AG20443 (cell line): ENCODE data around the gene SNRPA.

Experiments
- DNase-seq: peaks from one replicate; pipeline ENCODE4 v3.0.0; 2012; ENCODE audit warnings: low spot score, mixed read lengths

Gene SNRPA

DNA sequence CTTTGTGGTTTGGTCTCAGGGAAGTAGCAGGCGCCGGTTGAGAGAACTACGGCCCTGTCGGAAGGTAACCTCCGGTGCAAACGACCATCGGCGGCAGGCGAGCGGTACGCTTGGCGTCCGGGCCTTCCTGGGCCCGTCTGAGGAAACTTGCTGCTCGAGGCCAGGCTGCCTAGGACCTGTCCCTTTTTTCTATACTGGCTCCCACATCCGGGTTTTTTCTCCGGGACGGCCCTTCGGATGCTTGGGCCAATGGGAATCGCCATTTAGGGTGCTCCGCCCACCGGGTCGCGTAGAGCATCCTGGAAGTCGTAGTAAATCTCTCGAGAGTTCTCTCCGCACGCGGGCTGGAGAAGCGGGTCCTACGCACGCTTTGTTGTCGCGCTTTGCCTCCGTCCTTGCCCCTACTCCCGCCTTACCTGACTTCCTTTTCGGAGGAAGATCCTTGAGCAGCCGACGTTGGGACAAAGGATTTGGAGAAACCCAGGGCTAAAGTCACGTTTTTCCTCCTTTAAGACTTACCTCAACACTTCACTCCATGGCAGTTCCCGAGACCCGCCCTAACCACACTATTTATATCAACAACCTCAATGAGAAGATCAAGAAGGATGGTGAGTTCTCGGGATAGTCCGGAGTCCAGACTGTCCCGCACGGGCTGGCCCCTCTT lies at the start of gene SNRPA:
Gene SNRPA, plus strand, starts transcription at position 330 of the 664 bp plus-strand sequence. Its CDS starts 206 bp downstream, at position 536.
- DNase-seq: peak; percentile 96

DNA sequence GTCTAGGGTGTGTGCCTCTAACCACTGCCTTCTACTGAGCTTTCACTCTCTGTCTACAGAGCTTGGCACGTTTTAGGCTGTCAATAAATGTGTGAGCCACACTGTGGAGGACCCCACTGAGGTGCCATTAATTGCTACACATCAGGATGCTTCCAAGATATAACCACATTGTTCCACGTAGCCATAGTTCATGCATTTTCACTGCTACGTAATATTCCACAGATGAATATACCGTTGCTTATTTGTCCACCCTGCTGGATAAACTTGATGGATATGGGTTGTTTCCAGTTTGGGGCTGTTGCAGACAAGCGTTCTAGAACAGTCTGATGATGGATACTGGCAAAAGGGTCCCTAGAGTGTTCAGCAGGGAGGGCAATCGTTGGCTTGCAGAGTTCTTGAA lies 49.2 kb upstream of the SNRPA start:
- DNase-seq: no peak

GRCh38 chr19:40702337-40703012 lies 48.5 kb upstream of the SNRPA start:
- peak; percentile 58 for DNase-seq

DNA sequence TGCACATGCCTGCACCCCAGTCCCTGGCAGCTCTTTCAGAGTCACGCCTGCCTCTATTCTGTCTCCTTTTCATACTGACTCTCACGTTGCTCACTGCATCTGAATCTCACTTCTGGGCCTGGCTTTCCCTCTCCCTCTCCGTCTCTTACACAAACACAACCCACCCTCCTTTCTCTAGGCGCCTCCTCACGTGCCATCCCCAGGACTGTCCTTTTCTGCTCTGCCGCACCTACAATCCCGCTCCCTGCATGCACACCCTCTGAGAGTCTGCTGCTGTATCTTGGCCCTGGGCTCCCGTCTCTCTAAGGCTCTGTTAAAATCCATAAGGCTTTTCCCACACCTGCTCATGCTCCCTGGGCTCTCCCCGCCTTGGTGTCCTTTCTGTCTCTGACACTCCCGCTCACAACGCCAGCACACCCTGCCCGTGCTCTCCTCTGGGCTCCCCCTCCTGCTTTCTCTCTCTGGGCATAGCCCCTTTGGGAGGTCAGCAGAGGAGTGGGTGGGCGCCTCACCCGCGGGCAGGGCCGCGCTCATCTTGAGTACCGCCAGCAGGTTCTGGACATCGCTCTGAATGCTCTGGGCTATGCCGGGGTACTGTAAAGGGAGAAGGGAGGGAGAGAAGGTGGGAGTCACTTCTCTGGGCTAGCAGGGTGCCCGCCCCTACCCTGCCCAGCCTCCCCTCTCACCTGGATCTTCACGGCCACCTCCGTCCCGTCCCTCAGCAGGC lies 47.8 kb upstream of the SNRPA start:
- DNase-seq: no peak

DNA sequence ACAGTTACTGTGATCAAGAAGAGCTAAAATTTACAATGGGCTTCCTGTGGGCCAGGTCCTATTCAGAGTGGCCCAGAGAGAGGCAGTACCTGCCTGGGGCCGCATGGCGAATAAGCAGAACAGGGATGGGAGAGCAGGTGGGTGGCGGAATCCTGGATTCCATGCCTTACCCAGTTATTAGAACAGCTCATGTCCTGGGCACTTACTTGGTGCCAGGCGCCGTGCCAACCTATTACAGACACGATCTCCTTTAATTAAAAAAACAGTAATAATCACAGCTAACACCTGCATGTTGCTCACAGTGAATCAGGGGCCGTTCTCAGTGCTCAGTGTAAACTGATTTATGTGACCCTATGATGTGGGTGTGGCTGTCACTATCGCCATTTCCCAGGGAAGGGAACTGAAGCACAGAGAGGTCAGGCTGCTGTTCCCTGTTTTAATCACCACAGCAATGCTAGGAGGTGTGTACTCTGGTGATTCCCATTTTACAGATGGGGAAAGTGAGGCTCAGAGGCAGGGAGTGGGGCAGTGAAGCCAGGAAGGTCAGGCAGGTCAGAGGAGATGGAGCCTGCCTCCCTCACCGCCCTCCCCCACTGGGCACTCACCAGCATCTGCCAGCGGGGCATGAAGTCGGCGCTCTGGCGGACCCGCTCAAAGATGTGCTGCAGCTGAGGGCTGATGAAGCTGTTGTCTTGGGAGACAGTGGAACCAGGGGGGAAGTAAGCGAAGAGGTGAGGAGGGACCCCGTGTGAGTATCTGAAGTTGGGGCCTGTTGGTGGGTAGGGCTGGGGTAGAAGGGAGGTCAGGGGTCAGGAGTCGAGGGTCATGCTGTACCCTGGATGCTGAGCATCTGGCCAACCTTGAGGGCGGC lies 46.3 kb upstream of the SNRPA start:
- no peak for DNase-seq

GRCh38 chr19:40705362-40705651 lies 45.7 kb upstream of the SNRPA start:
- no peak for DNase-seq

DNA sequence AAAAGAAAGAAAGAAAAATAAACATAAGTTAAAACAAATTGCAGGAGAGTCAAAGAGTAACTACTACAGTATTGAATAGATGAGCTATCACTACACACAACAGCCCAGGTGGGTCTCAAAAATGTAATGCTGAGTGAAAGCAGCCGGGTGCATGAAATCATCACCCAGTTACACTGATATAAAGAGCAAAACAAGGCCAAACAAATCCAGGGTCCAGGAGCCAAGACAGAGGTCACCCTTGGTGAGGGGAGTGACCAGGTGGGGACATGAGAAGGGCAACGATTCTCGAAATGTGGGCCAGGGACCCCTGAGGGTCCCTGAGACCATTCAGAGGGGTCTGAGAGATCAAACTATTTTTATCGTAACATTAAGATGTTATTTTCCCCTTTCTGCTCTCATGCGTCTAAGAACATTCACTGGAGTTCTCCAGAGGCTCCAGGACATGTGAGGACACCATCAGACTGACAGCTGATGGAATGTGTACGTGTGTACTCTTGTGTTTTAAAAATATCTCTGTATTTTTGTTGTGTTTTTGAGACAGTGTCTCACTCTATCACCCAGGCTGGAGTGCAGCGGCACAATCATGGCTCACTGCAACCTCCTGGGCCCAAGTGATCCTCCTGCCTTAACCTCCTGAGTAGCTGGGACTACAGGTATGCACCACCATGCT lies 44.9 kb upstream of the SNRPA start:
- DNase-seq: no peak

- no peak for DNase-seq
Measured at GRCh38 chr19:40707615-40708014, 43.4 kb upstream of the SNRPA start.

GRCh38 chr19:40709817-40710216 lies 41.2 kb upstream of the SNRPA start:
- DNase-seq: no peak

DNA sequence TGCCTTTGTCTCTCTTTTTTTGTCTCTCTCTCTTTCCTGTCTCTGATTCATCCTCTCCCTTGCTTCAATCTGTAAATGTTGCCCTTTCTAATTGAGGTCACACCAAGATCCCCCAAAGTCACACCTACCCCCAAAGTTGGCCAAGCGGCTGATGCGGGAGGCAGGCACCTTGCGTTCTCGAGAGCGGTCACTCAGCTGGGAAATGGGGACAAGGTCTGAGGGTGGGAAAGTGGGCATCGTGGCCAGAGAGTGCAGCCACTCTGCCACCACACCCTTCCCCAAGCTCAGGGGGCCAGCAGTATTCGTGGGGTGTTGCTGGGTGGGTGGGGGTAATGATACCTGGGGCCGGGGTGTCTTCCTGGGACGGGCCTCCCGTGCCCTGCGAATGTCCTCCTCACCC lies 37.1 kb upstream of the SNRPA start:
- DNase-seq: no peak

DNA sequence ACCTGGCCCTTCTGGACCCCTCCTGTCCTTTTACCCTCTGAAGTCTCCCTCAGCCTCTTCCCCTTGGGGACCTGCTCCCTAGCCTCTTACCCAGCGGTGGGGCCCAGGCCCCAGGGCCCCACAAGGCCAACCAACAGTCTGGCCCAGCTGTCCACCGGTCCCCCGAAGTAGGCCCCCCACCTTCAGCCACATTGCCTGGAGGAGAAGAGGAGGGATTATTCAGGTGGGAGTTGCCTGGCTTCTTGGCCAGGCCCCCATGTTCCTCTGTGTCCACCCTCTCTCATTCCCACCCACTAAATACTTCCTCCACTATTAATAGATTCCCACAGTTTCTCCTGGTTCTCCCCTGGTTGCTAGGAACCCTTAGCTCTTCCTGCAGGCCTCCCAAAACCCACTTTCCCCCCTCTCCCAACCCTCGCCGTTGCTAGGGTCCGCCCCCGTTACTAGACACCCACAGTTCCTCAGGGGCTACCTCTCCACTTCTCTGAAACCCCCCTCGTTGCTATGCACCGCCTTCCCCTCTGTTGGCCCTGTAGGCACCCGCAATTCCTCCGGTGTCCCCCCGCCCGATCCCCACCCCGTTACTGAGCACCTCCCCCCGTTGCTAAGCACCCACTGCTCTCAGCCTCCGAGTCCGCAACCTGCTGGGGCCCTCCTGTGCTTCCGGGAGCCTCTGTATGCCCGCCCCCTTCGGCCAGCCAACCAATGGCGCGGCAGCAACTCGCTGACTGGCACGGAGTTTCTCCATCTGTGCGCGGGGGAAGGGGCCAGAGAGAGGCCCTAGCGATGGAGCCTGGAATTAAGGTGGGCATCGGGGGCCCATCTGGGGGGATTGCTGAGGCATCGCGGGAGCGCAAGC lies 36.3 kb upstream of the SNRPA start:
- peak; percentile 94 for DNase-seq

- DNase-seq: no peak
Measured at GRCh38 chr19:40716031-40716481, 34.9 kb upstream of the SNRPA start.

DNA sequence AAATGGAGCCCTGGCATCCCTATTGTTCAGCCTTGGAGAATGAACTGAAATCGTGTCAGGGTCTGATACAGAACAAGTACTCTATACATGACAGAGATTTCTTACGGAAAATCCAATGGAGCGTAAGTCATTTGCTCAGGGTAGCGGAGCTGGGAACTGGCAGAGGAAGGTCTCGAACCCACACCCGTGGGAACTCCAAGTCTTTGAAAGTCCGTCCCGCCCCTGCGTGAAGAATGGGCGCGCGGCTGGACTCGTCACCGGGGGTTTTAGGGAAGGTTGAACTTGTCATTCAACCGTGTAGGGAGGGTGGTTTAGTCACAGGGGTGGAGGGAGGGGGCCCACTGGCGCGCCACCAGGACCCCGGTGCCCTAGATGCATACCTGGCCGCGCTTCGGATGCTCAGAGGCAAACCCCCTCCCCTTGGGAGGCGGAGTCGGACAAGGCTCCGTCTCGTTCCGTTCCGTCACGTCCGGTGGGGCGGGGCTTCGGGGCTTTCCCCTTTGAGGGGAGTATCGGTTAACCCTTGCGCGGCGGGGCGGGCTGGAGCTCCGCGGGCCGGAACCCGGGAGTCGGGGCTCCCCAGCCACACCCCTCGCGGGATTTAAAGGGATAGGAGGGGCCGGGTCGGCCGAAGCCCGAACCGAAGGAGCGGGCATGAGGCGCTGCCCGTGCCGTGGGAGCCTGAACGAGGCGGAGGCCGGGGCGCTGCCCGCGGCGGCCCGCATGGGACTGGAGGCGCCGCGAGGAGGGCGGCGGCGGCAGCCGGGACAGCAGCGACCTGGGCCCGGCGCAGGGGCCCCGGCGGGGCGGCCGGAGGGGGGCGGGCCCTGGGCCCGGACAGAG lies 34.3 kb upstream of the SNRPA start, which contains the start of the genes COQ8B and ITPKC:
Gene COQ8B, minus strand, starts transcription at position 405 of the 843 bp plus-strand sequence. CDS start 2,254 bp downstream, outside the sequence.
Gene ITPKC, plus strand, starts transcription at position 631 of the 843 bp plus-strand sequence. Its CDS starts 24 bp downstream, at position 655.
- DNase-seq: peak; percentile 96

GRCh38 chr19:40717325-40717879 lies 33.6 kb upstream of the SNRPA start:
- DNase-seq: no peak

- no peak for DNase-seq
Measured at GRCh38 chr19:40717880-40718773, 32.9 kb upstream of the SNRPA start.

DNA sequence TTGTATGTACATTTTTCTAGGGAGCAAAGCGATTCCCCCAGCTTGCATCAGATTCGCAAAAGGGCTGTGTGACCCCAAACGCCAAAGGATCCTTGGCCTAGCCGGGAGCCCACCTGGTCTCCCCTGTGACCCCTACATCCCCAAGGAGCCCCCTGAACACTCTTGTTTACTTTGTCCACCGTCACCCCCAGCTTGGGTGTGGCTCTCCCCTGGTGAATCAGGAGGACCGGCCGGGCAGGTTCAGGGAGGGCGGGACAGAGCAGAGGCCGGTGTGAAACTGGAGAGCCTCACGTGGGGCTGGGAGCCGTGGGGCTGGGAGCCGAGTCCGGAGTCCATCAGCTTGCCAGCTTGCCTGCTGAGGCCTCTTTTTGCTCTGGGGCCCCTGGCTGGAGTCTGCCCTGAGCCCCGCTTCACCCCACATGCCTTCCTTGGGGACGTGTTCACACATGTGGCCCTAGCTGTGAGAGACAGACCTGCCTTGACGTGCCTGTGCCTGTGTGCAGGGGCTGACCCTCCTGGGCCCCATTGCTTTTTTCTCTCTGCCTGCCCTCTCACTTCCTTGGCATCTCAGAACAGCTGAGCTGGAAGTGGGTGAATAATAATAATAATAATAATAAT lies 32.1 kb upstream of the SNRPA start:
- DNase-seq: peak; percentile 56

- DNase-seq: no peak
Measured at GRCh38 chr19:40719414-40719894, 31.5 kb upstream of the SNRPA start.

GRCh38 chr19:40721140-40721486 lies 29.9 kb upstream of the SNRPA start:
- no peak for DNase-seq
